GM21367 (cell line): ENCODE data around the gene ZNF232.
"Not testable (repeated sequence)": the region's sequence is repeated elsewhere in the genome, so short reads cannot be mapped to it uniquely, and the experiment has no call there.

Experiments used
- ATAC-seq: cut with Tn5 transposase; IDR thresholded peaks from one replicate; pipeline ENCODE4 v1.9.1; 2021; ENCODE audit not compliant: unreplicated experiment

Gene ZNF232

DNA sequence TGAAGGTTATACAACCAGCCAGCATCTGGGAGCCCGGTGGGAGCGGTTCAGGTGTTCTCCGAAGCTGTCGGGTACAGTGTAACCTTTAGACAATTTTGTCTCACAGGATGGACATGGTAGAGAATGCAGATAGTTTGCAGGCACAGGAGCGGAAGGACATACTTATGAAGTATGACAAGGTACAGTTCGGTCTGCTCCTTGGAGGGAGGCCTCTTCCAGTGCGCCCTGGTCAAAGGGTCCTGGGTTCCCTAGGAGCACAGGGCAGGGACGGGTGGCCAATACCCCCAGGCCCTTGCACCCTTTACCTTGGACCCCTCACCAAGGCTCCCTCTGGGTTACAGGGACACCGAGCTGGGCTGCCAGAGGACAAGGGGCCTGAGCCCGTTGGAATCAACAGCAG is 18.6 kb upstream of the ZNF232 start:
- not testable (repeated sequence) for ATAC-seq

- not testable (repeated sequence) for ATAC-seq
Measured at GRCh38 chr17:5129770-5130169, 18.1 kb upstream of the ZNF232 start.

- ATAC-seq, result no peak
Measured at GRCh38 chr17:5128905-5129535, 17.3 kb upstream of the ZNF232 start.

GRCh38 chr17:5128387-5128786 is 16.7 kb upstream of the ZNF232 start:
- not testable (repeated sequence) for ATAC-seq

- ATAC-seq, result no peak
Measured at GRCh38 chr17:5127910-5128309, 16.2 kb upstream of the ZNF232 start.

- no peak for ATAC-seq
Measured at GRCh38 chr17:5126719-5127488, 15.2 kb upstream of the ZNF232 start.

DNA sequence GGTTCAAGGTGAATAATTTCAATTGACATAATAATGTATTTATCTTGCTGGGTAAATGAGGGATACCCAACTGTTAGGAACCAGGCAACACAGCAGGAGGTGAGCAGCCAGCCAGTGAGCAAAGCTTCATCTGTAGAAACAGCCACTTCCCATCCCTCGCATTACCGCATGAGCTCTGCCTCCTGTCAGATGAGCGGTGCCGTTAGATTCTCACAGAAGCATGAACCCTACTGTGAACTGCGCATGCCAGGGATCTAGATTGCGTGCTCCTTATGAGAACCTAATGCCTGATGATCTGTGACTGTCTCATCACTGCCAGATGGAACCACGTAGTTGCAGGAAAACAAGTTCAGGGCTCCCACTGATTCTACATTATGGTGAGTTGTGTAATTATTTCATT is 13.2 kb upstream of the ZNF232 start:
- not testable (repeated sequence) for ATAC-seq

- ATAC-seq, result not testable (repeated sequence)
Measured at GRCh38 chr17:5124125-5124760, 12.6 kb upstream of the ZNF232 start.

- ATAC-seq, result no peak
Measured at GRCh38 chr17:5123343-5124124, 11.9 kb upstream of the ZNF232 start.

GRCh38 chr17:5122586-5123342 is 11.1 kb upstream of the ZNF232 start:
- ATAC-seq, result no peak

DNA sequence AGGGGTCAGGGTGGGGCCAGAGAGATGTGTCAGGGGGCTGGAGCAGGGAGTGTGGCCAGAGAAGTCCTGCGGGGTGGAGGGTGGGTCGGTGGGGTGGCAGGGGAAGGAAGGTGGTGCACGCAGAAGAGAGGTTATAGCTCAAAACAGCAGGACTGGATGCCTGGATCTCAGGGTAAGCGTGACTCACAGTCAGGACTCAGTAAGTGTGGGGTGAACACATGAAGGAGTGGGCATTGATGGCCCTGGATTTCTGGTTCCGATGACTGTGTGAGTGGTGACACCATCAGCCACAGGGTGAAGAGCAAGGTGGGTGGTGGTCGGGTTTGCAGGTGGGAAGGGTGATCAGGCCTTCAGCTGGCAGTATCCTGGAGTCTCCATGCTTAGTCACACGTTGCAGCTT is 10.4 kb upstream of the ZNF232 start:
- not testable (repeated sequence) for ATAC-seq

DNA sequence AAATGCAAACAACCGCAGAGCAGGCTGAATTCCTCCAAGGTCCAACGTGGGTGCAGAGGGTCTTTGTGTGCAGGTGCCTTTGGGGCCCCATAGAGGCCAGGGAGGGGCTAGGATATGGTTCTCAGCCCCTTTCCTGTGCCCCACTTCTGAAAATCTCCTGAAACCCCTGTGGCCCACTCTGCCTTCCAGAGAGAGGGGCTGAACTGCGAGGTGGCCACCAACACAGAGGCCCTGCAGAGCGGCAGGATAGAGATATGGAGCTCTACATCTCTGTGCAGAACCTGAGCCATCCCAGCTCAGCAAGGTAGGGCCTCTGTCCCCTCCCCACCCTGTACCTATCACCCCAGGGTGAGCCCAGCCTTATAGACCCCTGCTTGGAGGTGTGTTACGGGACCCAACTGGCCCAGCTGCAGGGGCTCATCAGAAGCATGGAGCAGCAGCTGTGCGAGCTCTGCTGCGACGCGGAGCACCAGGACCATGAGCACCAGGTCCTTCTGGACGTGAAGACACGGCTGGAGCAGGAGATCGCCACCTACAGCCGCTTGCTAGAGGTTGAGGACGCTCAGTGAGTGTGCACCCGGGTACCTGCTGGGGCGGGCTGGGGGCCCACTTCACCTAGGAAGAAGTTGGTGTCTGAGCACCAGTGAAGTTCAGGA is 9.6 kb upstream of the ZNF232 start:
- ATAC-seq, result no peak

DNA sequence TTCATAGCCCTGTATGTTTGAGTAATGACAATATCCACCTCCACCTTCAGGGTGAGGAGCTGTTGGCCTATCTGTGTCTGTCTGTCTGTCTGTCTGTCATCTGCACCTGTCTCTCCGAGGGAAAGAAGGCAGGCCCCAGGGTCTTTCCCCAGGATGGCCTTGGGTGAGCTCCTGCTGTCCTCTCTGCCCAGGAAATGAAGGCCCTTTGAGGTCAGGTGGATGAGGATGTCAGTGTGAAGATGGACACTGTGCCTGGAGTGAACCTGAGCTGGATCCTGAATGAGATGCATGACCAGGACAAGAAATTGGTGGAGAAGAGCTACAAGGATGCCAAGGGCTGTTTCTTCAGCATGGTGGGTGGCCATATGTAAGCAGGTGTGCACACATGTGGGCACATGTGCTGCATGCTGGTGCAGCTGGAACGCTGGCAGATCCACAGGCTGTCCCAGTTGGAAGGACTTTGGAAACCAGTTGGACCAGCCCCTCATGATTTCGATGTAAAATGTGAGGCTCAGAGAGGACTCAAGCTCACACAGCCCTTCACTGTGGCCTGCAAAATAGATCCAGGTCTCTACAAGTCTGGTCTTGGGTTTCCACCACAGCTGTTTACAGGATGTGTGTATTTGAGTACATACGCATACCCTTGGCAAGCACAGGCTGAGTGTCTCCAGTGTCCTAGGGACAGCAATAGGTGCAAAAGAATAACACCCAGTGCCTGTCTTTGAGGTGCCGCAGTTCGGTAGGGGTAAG is 8.9 kb upstream of the ZNF232 start:
- ATAC-seq, result not testable (repeated sequence)

DNA sequence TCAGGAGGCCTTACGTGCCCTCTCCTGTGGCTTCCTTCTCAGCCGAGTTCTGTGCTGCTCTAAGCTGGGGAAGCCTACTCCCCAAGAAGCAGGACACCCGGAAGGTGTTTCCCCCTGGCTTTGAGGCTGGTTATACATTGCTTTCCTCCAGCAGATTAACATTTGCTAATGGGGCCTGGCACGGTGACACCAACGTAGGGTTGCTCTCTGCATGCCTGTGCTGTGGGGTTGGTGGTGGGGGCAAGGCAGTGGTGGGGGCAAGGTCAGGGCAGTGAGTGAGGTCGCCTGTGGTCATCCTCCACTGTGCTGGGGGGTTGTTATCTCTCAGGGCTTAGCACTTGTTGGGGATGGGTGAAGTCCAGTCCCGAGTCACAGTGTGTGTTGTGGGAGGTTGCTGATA is 8.4 kb upstream of the ZNF232 start:
- ATAC-seq, result no peak

GRCh38 chr17:5118219-5118618 is 6.5 kb upstream of the ZNF232 start:
- ATAC-seq, result no peak

DNA sequence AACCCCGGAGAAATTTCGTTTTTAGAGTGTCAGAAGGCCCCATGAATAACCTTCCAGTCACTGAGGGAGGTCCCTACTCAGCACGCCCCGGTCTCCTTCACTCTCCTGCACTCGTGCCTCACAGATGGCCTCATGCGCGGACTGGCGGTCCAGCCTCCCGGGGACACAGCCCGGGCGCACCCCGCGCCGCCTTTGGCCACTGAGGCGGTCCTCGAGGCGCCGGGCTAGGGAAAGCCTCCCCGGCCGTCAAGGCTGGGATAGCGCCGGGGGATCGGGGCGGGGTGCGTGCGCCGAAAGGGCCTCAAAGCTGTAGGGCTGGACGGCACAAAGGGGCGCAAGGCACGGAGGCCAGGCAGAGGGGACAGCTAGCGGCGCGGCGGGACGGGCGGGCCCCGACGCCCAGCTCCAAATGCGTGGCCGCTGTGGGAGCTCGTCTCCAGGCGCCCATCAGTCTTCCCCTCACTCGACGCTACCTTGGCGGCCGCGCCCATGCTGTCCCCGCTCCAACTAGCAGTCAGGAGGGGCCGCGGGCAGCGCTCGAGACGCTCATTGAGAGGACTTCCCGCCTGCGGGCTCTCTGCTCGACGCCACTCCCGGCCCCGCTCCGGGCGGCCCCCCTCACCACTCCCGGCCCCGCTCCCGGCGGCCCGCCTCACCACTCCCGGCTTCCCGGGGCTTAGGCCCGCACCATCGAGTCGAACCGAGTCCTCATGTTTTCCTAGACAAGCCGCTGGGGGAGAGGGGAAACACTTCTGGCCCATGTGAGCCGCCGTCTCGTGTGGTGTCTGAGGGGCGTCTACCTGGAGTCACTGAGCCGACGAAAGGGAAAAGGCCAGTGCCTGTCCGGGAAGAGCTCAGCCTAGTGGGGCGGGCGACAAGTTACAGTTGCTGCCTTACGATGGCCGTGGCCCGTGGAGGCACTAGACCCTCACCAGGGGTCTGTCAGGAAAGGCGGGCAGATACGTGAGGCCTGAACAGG is 4.3 kb upstream of the ZNF232 start, which contains the start of gene USP6:
USP6 (plus strand) TSS at position 360 of the 979 bp plus-strand sequence. CDS start 14,336 bp downstream, outside the sequence.
- ATAC-seq, result no peak

GRCh38 chr17:5110816-5111215 is 862 bp downstream of the ZNF232 start:
- ATAC-seq, result no peak

GRCh38 chr17:5100832-5101231 is 10.8 kb downstream of the ZNF232 start:
- ATAC-seq, result no peak
